IMR-90 (cell line): ENCODE data around the gene ITIH5. TPM values are rescaled to one million over a fixed set of nuclear protein-coding genes. Genes with fewer than 3 reads are reported as not detected.

Source experiments
- ATAC-seq: fragments of 200-7000 bp; cut with Tn5 transposase; 2 replicates; pipeline ENCODE4 v1.9.1; 2020; ENCODE audit warnings: low read depth, mild to moderate bottlenecking, moderate library complexity
- BruUV-seq: library from RNA; stranded (reverse); fragments of 400-500 nt; replicated peaks from 2 replicates; lab custom pipeline; 2021; lab: Mats Ljungman, UMichigan
- CTCF ChIA-PET: fragments of 300-600 bp; formaldehyde crosslinking; extraction: SDS; loops from one replicate; lab custom pipeline; 2021; ENCODE audit warnings: antibody characterized with exemption; lab: Yijun Ruan, JAX
- POLR2A ChIA-PET: fragments of 300-600 bp; sonication (Branson Sonifier 250); formaldehyde crosslinking; loops from one replicate; lab custom pipeline; 2022; ENCODE audit warnings: antibody characterized with exemption; ENCODE audit not compliant: unreplicated experiment; lab: Charles Lee
- DNase-seq: peaks from one replicate; pipeline ENCODE4 v3.0.0; 2013
- H2AFZ ChIP-seq: replicated peaks from 2 replicates; pipeline ENCODE3; 2013; ENCODE audit warnings: low read length, mild to moderate bottlenecking; ENCODE audit not compliant: poor library complexity
- H2AK5ac ChIP-seq: 2 replicates; pipeline ENCODE4 v1.6.1; 2013; ENCODE audit warnings: low read depth, low read length, inconsistent platforms
- H2AK9ac ChIP-seq: replicated peaks from 2 replicates; pipeline ENCODE3; 2013; ENCODE audit warnings: mild to moderate bottlenecking, low read depth, low read length, moderate library complexity; ENCODE audit not compliant: poor library complexity
- H2BK120ac ChIP-seq: 2 replicates; pipeline ENCODE4 v1.6.1; 2013; ENCODE audit warnings: low read depth, low read length, inconsistent platforms
- H2BK15ac ChIP-seq: 3 replicates; pipeline ENCODE4 v1.6.1; 2013; ENCODE audit warnings: low read depth, low read length, inconsistent platforms
- H2BK20ac ChIP-seq: 2 replicates; pipeline ENCODE4 v1.6.1; 2013; ENCODE audit warnings: low read depth, mild to moderate bottlenecking, inconsistent platforms, low read length, moderate library complexity
- H2BK5ac ChIP-seq: 2 replicates; pipeline ENCODE4 v1.6.1; 2013; ENCODE audit warnings: mild to moderate bottlenecking, low read depth, low read length, inconsistent platforms; ENCODE audit not compliant: poor library complexity, severe bottlenecking
- H3K14ac ChIP-seq: replicated peaks from 2 replicates; pipeline ENCODE4 v1.6.1; 2013; ENCODE audit warnings: low read depth, low read length, inconsistent platforms
- H3K18ac ChIP-seq: 2 replicates; pipeline ENCODE4 v1.6.1; 2013; ENCODE audit warnings: low read depth, low read length, control low read depth
- H3K23ac ChIP-seq: 2 replicates; pipeline ENCODE4 v1.6.1; 2013; ENCODE audit warnings: low read depth, low read length, inconsistent platforms
- H3K27ac ChIP-seq: 2 replicates; pipeline ENCODE4 v1.5.1; 2013; ENCODE audit warnings: mild to moderate bottlenecking, control low read depth, low read length; ENCODE audit not compliant: insufficient read depth
- H3K27me3 ChIP-seq: 2 replicates; pipeline ENCODE4 v1.6.1; 2013; ENCODE audit warnings: low read length; ENCODE audit not compliant: control insufficient read depth, insufficient read depth
- H3K36me3 ChIP-seq: 2 replicates; pipeline ENCODE4 v1.6.1; 2013; ENCODE audit warnings: low read length, mixed read lengths; ENCODE audit not compliant: control insufficient read depth, insufficient read depth
- H3K4ac ChIP-seq: 2 replicates; pipeline ENCODE4 v1.6.1; 2013; ENCODE audit warnings: low read depth, low read length, inconsistent platforms
- H3K4me1 ChIP-seq: 2 replicates; pipeline ENCODE4 v1.6.1; 2013; ENCODE audit warnings: low read length, mixed read lengths; ENCODE audit not compliant: control insufficient read depth, insufficient read depth
- H3K4me2 ChIP-seq: 2 replicates; pipeline ENCODE4 v1.6.1; 2013; ENCODE audit warnings: low read depth, mild to moderate bottlenecking, control low read depth, low read length, moderate library complexity
- H3K4me3 ChIP-seq: 2 replicates; pipeline ENCODE4 v1.5.1; 2013; ENCODE audit warnings: low read depth, mild to moderate bottlenecking, control low read depth, low read length, moderate library complexity; ENCODE audit not compliant: insufficient read depth
- H3K56ac ChIP-seq: 2 replicates; pipeline ENCODE4 v1.6.1; 2013; ENCODE audit warnings: low read length, inconsistent platforms; ENCODE audit not compliant: insufficient read depth; ENCODE audit errors: extremely low read depth
- H3K79me1 ChIP-seq, 2 experiments: 2 replicates each; pipeline ENCODE4 v1.6.1; 2013; ENCODE audit warnings: low read length in 2 of 2, inconsistent platforms in 1 of 2, low read depth in 1 of 2
- H3K9ac ChIP-seq: 2 replicates; pipeline ENCODE4 v1.6.1; 2013; ENCODE audit warnings: low read depth, low read length, control low read depth
- H3K9me1 ChIP-seq: 2 replicates; pipeline ENCODE4 v1.6.1; 2013; ENCODE audit warnings: low read length, inconsistent platforms; ENCODE audit not compliant: insufficient read depth
- H3K9me3 ChIP-seq: 2 replicates; pipeline ENCODE4 v1.6.1; 2013; ENCODE audit warnings: low read length; ENCODE audit not compliant: control insufficient read depth, insufficient read depth
- H4K20me1 ChIP-seq: 2 replicates; pipeline ENCODE4 v1.6.1; 2013; ENCODE audit warnings: low read length, inconsistent platforms; ENCODE audit not compliant: insufficient read depth
- H4K5ac ChIP-seq: 2 replicates; pipeline ENCODE4 v1.6.1; 2013; ENCODE audit warnings: mild to moderate bottlenecking, low read depth, low read length, control low read depth
- H4K8ac ChIP-seq, 2 experiments: 2 replicates each; pipeline ENCODE4 v1.6.1; 2013; ENCODE audit warnings: low read depth in 2 of 2, low read length in 2 of 2, control low read depth in 1 of 2, inconsistent platforms in 1 of 2
- H4K91ac ChIP-seq: 2 replicates; pipeline ENCODE4 v1.6.1; 2013; ENCODE audit warnings: low read depth, low read length, inconsistent platforms; ENCODE audit not compliant: insufficient read depth
- CHD1 ChIP-seq: IDR thresholded peaks from 2 replicates; pipeline ENCODE4 v1.6.1; 2012; ENCODE audit warnings: low read depth, low read length, improper control_type of control experiment
- ELK1 ChIP-seq: fragments of 150-350 bp; IDR thresholded peaks from 2 replicates; pipeline ENCODE4 v1.6.1; 2016; ENCODE audit warnings: low read depth, mild to moderate bottlenecking, low read length, moderate library complexity, borderline replicate concordance
- FOS ChIP-seq: fragments of 150-350 bp; IDR thresholded peaks from 2 replicates; pipeline ENCODE4 v1.6.1; 2016; ENCODE audit warnings: low read depth, low read length
- MAFK ChIP-seq: IDR thresholded peaks from 2 replicates; pipeline ENCODE4 v1.6.1; 2012; ENCODE audit warnings: low read depth, low read length, improper control_type of control experiment
- MAZ ChIP-seq: IDR thresholded peaks from 2 replicates; pipeline ENCODE4 v1.6.1; 2012; ENCODE audit warnings: low read depth, mild to moderate bottlenecking, low read length, improper control_type of control experiment, moderate library complexity, borderline replicate concordance
- NFE2L2 ChIP-seq: fragments of 150-350 bp; IDR thresholded peaks from 2 replicates; pipeline ENCODE4 v1.6.1; 2016; ENCODE audit warnings: low read depth, mild to moderate bottlenecking, low read length
- POLR2A ChIP-seq: IDR thresholded peaks from 2 replicates; pipeline ENCODE4 v1.6.1; 2012; ENCODE audit warnings: mild to moderate bottlenecking, low read depth, low read length
- USF2 ChIP-seq: fragments of 150-350 bp; IDR thresholded peaks from 2 replicates; pipeline ENCODE4 v1.6.1; 2017; ENCODE audit warnings: mild to moderate bottlenecking, antibody characterized with exemption, low read length, low read depth
- WGBS, 2 experiments: methylation state at CpG; one replicate each; pipeline versions ENCODE4 v1.1.5 to v1.1.7; 2013; ENCODE audit warnings: missing lambda C conversion rate in 2 of 2; ENCODE audit not compliant: insufficient read length in 1 of 2; ENCODE audit errors: extremely low coverage in 2 of 2; 5-methylcytosine and 5-hydroxymethylcytosine counted together
- dilution Hi-C: fragments of 300-500 bp; cut with HindIII; formaldehyde crosslinking; loops from one replicate; pipeline ENCODE4 v1.14.3; 2018; ENCODE audit warnings: low sequenced_read_pairs; ENCODE audit not compliant: unreplicated experiment
- in situ Hi-C: fragments of 300-500 bp; cut with MboI; formaldehyde crosslinking; loops from 3 replicates; pipeline ENCODE4 v1.14.3; 2019; ENCODE audit warnings: low sequenced_read_pairs, inconsistent platforms, mixed read lengths
- intact Hi-C: fragments of 100-400 bp; cut with micrococcal nuclease; formaldehyde crosslinking; loops from 2 replicates; pipeline ENCODE4 v1.10.0; 2022
- polyA plus RNA-seq, 3 experiments: library from polyadenylated mRNA; depleted of rRNA; stranded (reverse); fragments of >200 nt; gene quantifications; 2 replicates each; pipeline ENCODE4 v1.2.3, GENCODE V29; 2012; ENCODE audit warnings: low replicate concordance in 1 of 3
- total RNA-seq: library from RNA; depleted of rRNA; stranded (reverse); fragments of >200 nt; gene quantifications from 2 replicates; pipeline ENCODE4 v1.2.3, GENCODE V29; 2012

Gene ITIH5
- total and polyA plus RNA-seq, 2 of the 4 experiments (the other 2 are of a cell fraction): under 0.01 to 0.07 TPM

DNA sequence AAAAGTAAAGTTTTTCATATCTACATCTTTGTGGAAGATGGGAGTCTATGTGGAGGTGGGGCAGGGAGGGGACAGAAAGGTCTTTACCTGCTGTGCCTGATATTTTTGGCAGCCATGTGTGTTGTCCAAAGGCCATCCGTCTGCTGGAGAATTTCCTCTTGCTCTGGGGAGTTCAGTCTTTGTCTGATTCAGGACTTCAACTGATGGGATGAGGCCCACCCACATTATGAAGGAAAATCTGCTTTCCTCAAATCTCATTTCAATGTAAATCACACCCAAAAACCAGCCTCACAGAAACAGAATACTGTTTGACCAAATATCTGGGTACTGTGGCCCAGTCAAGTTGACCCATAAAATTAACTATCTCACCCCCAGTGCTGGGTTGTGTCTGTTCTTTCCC lies 12.5 kb upstream of the ITIH5 start:
- in situ Hi-C loops (no loop called here), intact Hi-C loops (no loop called here), dilution Hi-C loops (no loop called here)
- H3K79me1 ChIP-seq: no peaks in the 10 kb centered on the region
- no peak overlapping the region for H3K18ac ChIP-seq
- H2BK120ac ChIP-seq: no peak overlapping the region
- no peak overlapping the region for H3K56ac ChIP-seq
- CTCF ChIA-PET: no interaction called here
- ATAC-seq: no peak
- no peak overlapping the region for H3K14ac ChIP-seq
- H2AK5ac ChIP-seq: no peak overlapping the region
- no peaks in the 10 kb centered on the region for H3K9me1 ChIP-seq
- H3K4me1 ChIP-seq: no peaks in the 10 kb centered on the region
- no peak overlapping the region for H2AFZ ChIP-seq
- H4K5ac ChIP-seq: no peak overlapping the region
- H3K4ac ChIP-seq: no peak overlapping the region
- H3K23ac ChIP-seq: no peak overlapping the region
- H2BK5ac ChIP-seq: no peak overlapping the region
- H4K20me1 ChIP-seq: no peaks in the 10 kb centered on the region
- no peak overlapping the region for H4K8ac ChIP-seq
- no CpG with 5 or more reads among the region's 1 CpG for WGBS, 2 experiments
- DNase-seq: no peak
- no peak overlapping the region for H3K27ac ChIP-seq
- no peak overlapping the region for H2AK9ac ChIP-seq
- no peak overlapping the region for H3K9ac ChIP-seq
- POLR2A ChIA-PET: no interaction called here
- H2BK20ac ChIP-seq: no peak overlapping the region
- TF ChIP-seq MAFK (no peak), CHD1 (no peak), ELK1 (no peak), MAZ (no peak), NFE2L2 (no peak), USF2 (no peak), FOS (no peak), POLR2A (no peak)
- no peak overlapping the region for H2BK15ac ChIP-seq
- H3K9me3 ChIP-seq: no peaks in the 10 kb centered on the region
- no peak overlapping the region for H3K4me2 ChIP-seq
- no TSS peak for BruUV-seq
- H4K91ac ChIP-seq: no peak overlapping the region
- peaks cover 2% of the 10 kb centered on the region; the same call in 1 of the 2 replicates for H3K27me3 ChIP-seq
- no peaks in the 10 kb centered on the region for H3K36me3 ChIP-seq
- no peak overlapping the region for H3K4me3 ChIP-seq
